ENCODE measurements around the gene CELSR3.

GRCh38 chr3:48663489-48664312, 1.0 kb upstream of the CELSR3 start:
- TF ChIP-seq CTCF (IDR thresholded peaks at IDR 0.05) (peak; percentile 87), SIN3A (IDR thresholded peaks at IDR 0.05; ENCODE audit: borderline replicate concordance, insufficient read depth, low read depth, low read length) (no peak), REST (IDR thresholded peaks at IDR 0.05; ENCODE audit: insufficient read depth in 1 of 2, low read depth in 2 of 2, low read length in 1 of 2) (peak in 1 of 2 experiments; percentile 50; a peak in 1 of 4 replicates)
